ENCODE data around the gene RAD1.

DNA sequence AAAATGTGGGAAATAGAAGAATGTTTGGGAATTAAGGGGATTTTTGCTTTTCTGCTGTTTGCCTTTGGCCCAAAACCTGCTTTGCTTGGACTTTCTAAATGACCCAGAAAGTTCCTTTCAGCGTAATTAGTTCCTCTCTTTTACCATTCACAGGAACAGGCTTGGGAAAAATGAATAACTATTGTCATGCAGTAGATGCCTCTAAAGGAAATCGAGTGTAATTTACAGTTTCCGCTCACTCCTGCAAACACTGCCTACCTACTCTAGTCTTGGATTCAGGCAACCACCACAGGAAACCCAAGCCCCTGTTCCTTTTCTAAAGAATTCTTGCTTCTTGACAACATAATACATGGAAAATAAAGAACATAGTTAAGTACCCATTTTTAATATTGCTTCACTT, 51.4 kb downstream of the RAD1 start:
- TF ChIP-seq, protein P1, sequence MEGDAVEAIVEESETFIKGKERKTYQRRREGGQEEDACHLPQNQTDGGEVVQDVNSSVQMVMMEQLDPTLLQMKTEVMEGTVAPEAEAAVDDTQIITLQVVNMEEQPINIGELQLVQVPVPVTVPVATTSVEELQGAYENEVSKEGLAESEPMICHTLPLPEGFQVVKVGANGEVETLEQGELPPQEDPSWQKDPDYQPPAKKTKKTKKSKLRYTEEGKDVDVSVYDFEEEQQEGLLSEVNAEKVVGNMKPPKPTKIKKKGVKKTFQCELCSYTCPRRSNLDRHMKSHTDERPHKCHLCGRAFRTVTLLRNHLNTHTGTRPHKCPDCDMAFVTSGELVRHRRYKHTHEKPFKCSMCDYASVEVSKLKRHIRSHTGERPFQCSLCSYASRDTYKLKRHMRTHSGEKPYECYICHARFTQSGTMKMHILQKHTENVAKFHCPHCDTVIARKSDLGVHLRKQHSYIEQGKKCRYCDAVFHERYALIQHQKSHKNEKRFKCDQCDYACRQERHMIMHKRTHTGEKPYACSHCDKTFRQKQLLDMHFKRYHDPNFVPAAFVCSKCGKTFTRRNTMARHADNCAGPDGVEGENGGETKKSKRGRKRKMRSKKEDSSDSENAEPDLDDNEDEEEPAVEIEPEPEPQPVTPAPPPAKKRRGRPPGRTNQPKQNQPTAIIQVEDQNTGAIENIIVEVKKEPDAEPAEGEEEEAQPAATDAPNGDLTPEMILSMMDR (conservative IDR thresholded peaks at IDR 0.05 in 1 of 2, IDR thresholded peaks at IDR 0.05 in 1 of 2; ENCODE audit: low read depth in 1 of 2, low read length in 2 of 2), result no peak
- TF ChIP-seq EZH2 (IDR thresholded peaks at IDR 0.05; ENCODE audit: low read length, missing control alignments), result no peak

All from fibroblast of lung (primary cell).